SH-SY5Y (cell line): Measurements from ENCODE around the gene PGAP3.

Experiments
- GATA2 ChIP-seq: IDR thresholded peaks from 2 replicates; pipeline ENCODE4 v1.6.1; 2011; ENCODE audit warnings: mild to moderate bottlenecking, low read depth, low read length
- GATA3 ChIP-seq: IDR thresholded peaks from 2 replicates; pipeline ENCODE4 v1.6.1; 2011; ENCODE audit warnings: low read depth, mild to moderate bottlenecking, low read length, moderate library complexity

PGAP3 gene

DNA sequence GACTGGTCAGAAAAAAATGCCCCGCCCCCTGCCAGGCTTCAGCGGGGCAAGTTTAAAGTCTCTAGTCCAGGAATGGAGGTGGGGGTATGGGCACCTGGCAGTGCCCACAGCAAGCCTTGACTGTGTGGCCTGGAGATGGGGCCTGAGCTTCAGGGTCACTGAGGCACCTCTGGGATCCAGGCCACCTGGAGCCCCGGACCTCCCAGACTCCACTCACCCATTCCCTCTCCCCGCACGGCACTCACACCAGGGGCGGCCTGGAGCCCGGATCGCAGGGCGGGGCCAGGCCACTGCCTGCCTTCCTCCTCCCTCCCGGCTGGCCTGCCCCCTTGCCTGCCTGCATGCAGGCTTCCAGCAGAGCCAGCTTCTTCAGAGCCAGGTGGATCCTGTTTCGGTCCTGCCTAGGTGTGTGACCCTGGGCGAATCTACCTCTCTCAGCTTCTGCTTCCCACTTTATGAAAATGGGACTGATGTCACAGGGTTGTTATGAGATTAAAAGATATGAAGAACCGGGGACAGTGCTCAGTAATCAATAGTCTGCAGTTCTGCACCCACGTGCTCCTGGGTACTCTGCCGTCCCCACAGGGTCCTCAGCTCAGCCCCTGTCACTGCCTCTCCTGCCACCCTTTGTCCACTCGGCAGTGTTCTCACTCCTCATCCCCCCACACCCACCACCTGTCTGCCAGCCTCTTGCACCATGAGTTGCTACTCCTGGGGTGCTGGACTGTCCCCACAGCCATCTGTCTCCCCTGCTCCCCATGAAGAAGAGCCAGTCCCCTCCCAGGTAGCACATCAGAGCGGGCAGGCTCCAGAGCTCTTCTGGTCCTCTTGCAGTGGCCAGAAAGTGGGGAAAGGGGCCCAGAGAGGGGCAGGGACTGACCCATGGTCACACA, 23.9 kb downstream of the PGAP3 start:
- no peak for TF ChIP-seq GATA2

DNA sequence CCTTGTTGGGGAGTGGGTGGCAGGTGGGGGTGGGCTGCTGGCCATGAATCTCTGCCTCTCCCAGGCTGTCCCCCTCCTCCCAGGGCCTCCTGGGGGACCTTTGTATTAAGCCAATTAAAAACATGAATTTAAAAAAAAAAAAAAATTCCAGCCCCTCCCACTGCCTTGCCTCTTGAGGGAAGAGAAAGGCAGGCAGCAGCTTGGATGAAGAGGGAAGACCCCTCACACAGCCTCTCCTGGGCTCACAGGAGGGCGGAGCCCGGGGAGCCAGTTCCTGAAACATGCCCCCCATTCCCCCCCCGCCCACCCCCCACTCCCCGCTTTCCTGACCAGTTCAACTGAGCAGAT, 24.5 kb downstream of the PGAP3 start:
- no peak for TF ChIP-seq GATA3
- no peak for TF ChIP-seq GATA2

DNA sequence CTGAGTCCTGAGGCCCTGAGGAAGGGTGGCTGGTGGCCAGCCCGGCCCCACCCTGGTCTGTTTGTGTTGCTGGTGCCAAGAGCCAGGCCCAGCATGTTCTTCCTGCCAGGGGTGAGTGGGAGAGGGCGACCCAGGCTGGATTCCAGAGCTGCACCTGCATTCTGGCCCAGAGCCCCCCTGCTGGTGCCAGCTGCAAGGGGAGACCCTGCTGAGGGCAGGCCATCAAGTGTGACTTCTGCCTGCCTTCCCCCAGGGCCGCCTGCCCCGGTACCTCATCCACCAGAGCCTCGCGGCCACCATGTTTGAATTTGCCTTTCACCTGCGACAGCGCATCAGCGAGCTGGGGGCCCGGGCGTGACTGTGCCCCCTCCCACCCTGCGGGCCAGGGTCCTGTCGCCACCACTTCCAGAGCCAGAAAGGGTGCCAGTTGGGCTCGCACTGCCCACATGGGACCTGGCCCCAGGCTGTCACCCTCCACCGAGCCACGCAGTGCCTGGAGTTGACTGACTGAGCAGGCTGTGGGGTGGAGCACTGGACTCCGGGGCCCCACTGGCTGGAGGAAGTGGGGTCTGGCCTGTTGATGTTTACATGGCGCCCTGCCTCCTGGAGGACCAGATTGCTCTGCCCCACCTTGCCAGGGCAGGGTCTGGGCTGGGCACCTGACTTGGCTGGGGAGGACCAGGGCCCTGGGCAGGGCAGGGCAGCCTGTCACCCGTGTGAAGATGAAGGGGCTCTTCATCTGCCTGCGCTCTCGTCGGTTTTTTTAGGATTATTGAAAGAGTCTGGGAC, 25.1 kb downstream of the PGAP3 start:
- TF ChIP-seq GATA3 (no peak), GATA2 (no peak)

DNA sequence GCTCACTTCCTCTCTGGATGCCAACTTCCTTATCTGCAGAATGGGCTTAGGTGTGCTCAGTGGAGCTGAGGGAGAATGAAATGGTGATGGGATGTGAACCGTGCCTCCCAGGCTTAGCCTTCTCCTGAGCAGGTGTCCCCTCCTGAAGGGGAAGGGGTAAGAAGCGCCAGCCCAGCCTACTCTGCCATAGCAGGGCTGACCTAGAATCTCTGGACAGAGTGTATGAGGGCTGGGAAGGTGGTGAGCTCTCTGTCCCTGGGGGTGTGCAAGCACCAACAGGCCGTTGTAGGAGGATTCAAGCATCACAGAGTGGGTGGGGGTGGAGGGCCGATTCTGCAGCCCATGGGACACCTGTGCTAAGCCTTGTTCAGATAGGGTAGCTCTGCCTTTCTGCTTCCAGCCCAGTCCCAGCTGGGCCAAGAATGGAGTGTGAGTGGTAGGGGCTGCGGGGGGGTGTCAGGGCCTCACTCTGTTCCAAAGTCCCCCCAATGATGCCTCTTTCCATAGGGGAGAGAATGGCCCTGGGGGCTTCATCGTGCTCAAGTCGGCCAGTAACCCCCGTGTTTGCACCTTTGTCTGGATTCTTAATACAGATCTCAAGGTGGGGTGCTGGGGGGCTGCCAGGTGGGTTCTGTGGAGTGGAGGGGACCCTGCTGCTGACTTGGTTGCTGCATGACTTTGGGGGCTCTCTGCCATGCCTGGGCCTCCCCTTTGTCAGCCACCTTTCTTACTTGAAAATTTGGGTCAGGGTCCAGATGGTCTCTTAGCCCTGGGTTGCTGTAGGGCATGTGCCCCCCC, 25.9 kb downstream of the PGAP3 start:
- no peak for TF ChIP-seq GATA2
- TF ChIP-seq GATA3, result no peak

DNA sequence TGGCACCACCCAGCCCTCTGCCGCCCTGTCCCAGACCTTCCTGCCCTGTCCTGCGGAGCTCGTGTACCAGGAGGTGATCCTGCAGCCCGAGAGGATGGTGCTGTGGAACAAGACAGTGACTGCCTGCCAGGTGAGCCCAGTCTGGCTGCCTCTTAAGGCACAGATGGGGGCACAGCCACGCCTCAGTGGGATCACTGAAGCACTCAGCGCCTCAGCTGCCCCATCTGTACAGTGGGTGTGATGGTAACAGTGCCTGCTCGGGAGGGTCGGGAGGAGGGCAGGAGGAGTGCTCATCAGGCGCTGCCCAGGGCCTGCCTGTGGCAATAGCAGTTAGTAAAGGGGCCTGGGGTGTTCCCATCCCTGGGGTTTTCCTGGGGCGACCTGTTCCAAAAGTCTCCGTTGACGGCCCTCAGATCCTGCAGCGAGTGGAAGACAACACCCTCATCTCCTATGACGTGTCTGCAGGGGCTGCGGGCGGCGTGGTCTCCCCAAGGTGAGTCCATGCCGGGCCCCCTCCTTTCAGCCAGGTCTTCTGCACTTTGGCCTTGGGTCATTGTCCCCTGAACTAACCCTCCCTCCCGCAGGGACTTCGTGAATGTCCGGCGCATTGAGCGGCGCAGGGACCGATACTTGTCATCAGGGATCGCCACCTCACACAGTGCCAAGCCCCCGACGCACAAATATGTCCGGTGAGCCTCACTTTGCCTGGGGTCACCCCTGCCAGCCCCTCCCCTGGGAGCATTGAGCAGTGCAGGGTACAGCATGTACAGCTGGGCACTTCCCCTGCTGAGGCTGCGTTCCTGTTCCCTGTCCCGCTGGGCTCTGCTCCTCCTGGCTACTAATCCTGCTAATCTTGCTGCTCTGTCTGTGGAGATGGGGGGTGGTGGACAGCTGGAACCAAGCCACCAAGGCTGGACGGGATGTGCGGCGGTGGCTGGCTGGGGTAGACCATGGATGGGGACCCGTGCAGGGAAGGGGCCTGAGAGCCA, 27.2 kb downstream of the PGAP3 start:
- no peak for TF ChIP-seq GATA3
- TF ChIP-seq GATA2, result peak; percentile 31; the same call in 1 of the 2 replicates

DNA sequence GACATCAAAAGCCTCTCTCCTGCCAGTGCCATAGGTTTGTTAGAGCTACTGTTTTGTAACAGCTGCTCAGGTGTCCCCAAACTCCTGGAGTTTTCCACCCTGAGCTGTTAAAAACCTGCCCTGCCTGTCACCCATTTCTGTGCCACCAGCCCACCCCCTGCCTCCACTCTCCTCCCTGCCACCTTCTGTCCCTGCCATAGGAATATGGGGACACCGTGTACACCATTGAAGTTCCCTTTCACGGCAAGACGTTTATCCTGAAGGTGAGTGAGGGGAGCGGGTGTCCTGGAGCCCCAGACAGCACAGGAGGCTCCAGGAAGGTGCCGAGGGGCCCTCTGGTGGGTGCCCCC, 27.9 kb downstream of the PGAP3 start:
- TF ChIP-seq GATA3, result no peak
- no peak for TF ChIP-seq GATA2

DNA sequence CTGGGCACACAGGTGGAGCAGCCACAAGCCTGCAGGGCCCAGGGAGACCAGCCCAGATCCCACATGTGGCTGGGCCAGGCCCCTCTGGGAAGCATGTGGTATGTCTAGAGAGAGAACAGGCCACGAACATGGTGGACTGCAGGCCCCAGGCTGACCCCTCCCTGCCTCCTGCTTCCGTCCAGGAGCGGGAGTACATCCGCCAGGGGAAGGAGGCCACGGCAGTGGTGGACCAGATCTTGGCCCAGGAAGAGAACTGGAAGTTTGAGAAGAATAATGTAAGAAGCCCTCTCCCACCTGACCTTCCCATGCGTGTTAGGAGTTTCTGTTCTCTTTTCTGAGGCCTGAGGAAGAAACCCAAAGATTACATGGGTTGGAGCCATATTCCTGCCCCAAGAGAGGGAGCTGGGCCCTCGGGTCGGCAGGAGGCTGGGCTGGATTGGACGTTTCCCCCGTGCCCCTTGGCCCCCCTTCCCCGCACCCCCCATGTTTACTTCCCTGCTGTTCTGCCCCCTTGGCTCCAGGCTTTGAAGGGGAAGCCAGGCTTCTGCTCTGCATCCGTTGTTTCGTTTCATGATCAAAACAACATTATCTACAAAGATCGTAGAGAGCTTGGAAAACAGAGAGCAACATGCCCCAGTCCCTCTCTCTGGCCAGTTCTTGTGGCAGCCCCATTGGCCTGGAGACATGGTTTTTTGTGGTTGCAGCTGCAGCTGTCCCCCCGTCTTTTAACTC, 28.4 kb downstream of the PGAP3 start:
- peak; percentile 46 for TF ChIP-seq GATA2
- TF ChIP-seq GATA3, result no peak

DNA sequence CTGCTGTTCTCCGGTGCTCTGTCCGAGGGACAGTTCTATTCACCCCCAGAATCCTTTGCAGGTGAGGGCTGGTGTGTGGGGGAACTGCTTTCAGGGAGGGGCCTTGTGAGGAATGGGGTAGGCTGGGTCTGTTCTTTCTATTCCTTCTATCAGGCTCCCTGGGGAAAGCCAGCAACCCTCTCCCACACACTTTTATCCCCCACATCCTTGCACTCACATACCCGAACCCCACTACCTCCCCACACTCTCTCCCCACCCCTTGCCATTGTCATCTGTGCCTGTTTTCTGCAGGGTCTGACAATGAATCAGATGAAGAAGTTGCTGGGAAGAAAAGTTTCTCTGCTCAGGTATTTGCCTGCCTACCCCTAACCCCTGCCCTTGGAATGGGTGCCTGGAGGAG, 29.1 kb downstream of the PGAP3 start:
- TF ChIP-seq GATA3, result no peak
- no peak for TF ChIP-seq GATA2

DNA sequence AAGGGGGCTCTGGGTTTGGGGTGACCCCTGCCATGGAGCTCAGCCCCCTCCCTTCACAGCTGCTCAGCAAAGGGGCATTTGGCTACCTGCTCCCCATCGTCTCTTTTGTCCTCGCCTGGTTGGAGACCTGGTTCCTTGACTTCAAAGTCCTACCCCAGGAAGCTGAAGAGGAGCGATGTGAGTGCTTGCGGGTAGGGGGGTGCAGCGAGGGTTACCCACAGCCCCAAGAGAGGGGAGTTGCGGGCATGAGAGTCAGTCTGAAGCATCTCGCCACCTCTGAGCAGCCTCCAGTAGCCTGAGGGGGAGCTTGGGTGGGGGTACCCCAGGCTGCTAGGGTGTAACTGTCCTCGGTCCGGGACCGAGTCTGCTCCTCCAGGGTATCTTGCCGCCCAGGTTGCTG, 29.5 kb downstream of the PGAP3 start:
- TF ChIP-seq GATA2 (no peak), GATA3 (no peak)

DNA sequence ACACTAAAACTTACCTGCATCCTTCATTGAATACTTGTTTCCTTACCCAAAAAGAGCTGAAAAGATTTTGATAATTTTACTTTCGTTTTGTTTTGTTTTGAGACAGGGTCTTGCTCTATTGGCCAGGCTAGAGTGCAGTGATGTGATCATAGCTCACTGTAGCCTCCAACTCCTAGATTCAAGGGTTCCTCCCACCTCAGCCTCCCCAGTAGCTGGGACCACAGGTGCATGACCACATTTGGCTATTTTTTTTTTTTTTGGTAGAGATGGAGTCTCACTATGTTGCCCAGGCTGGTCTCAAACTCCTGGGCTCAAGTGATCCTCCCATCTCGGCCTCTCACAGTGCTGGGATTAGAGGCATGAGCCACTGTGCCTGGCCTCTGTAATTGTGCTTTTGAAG, 32.8 kb downstream of the PGAP3 start:
- no peak for TF ChIP-seq GATA3
- TF ChIP-seq GATA2, result no peak

DNA sequence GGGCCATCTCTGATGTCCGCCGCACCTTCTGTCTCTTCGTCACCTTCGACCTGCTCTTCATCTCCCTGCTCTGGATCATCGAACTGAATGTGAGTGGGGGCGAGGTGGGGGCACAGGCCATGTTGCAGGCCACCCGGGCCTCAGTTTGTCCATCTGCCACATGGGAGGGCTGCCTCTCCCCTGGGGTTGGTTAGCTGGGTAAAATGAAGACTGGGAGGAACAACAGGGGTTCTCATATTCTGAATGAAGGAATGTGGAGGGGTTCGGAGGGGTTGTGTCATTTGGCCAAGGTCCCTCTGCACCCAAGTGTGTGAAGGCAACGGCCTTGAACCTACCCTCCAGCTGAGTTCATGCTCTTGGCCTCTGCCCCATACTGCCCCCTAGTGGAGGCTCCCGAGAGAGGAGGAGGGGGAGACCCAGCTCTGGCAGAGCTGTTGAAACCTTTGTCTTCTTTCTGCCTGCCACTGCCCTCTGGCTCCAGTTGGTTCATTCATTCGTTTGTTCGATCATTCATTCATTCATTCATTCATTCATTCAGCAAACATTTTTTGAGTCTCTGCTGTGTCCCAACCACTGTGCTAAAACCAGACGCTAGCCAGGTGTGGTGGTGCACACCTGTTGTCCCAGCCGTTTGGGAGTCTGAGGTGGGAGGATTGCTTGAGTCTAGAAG, 34.1 kb downstream of the PGAP3 start:
- no peak for TF ChIP-seq GATA2
- no peak for TF ChIP-seq GATA3

DNA sequence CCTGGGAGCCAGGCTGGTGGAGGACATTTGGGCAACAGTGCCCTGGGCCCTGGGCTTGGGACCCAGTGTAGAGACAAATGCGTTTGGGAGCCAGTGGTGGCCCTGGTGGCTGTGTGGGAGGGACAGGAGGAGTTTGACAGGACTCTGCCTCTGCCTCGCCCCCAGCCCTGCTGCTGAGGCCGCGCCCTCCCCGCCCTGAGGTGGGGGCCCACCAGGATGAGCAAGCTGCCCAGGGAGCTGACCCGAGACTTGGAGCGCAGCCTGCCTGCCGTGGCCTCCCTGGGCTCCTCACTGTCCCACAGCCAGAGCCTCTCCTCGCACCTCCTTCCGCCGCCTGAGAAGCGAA, 34.6 kb downstream of the PGAP3 start:
- no peak for TF ChIP-seq GATA2
- TF ChIP-seq GATA3, result no peak
